ENCODE results near the gene CWC27. TPM values are rescaled to one million over a fixed set of nuclear protein-coding genes. Genes with fewer than 3 reads are reported as not detected.

Gene CWC27
- total and polyA plus RNA-seq, 3 donors from 2014 or later: 12.4 to 22.9 (median 17.5) TPM

DNA sequence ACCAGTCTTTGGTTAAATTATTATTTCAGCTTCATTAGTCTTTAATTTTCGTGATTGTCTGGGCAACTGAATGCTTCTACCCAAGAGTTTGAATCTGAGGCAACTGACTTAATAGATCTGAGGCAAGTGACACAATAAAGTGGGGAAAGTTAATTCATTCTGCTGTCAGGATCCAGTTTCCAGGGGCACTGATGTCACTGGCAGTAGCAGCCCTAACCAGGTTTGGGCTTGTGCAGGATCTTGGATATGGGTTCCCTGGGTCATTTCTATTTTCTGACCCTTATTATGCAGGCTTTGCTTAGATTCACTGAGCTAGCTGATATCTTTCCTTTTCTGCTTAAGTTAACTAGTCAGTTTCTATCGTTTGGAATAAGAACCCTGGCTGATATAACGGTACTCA lies 9.8 kb upstream of the CWC27 start:
- 60 to 77% methylated on average over 3 of the region's 3 CpGs for WGBS, 2 donors
- TF ChIP-seq, protein P1, sequence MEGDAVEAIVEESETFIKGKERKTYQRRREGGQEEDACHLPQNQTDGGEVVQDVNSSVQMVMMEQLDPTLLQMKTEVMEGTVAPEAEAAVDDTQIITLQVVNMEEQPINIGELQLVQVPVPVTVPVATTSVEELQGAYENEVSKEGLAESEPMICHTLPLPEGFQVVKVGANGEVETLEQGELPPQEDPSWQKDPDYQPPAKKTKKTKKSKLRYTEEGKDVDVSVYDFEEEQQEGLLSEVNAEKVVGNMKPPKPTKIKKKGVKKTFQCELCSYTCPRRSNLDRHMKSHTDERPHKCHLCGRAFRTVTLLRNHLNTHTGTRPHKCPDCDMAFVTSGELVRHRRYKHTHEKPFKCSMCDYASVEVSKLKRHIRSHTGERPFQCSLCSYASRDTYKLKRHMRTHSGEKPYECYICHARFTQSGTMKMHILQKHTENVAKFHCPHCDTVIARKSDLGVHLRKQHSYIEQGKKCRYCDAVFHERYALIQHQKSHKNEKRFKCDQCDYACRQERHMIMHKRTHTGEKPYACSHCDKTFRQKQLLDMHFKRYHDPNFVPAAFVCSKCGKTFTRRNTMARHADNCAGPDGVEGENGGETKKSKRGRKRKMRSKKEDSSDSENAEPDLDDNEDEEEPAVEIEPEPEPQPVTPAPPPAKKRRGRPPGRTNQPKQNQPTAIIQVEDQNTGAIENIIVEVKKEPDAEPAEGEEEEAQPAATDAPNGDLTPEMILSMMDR (IDR thresholded peaks at IDR 0.05): no peak
- no peak for TF ChIP-seq POLR2A (IDR thresholded peaks at IDR 0.05)
- Histone ChIP-seq H3K27me3 (no peaks in the 10 kb centered on the region), H3K27ac (no peak overlapping the region), H3K9me3 (no peaks in the 10 kb centered on the region), H3K36me3 (ENCODE audit: low read depth, missing control alignments) (no peaks in the 10 kb centered on the region), H3K4me3 (no peak overlapping the region), H3K4me1 (peaks cover 6% of the 10 kb centered on the region)
- no peak for DNase-seq
- intact Hi-C loops (cut with DNase I; ENCODE audit: low total_unique reads): no loop called here

DNA sequence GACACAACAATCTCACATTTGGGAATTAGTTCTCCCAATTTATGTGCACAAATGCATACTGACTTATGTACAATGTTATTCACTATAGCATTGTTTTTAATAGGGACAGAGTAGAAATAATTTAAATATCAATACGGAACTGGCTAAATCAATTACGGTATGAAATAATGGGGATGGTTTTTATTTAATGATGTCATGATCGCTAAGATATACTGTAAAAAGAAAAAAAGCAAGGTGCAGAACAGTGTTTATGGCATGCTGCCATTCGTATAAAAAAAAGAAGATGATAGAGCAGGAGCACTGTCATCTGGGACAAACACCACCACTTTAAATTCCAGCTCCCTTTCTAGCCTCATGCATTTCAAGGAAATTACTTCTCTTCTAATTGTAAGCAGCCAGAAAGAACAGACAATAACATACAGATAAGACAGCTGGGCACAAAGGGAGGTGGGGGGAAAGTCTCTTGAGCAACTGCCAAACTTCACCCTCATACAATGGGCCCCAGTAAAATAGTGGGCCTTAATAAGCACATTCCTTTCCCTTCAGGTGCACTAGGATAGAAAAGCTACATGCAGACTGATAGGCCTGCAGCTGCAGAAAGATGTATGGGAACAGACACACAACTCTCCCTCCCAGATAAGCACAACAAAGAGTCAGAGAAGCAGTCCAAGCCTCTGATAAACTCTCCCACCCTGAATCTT lies 8.6 kb upstream of the CWC27 start:
- no peak for TF ChIP-seq POLR2A (IDR thresholded peaks at IDR 0.05)
- TF ChIP-seq, protein P1 (IDR thresholded peaks at IDR 0.05): no peak
- 56 to 73% methylated on average over 4 of the region's 4 CpGs for WGBS, 2 donors
- no peaks in the 10 kb centered on the region for H3K9me3 ChIP-seq
- H3K27ac ChIP-seq: no peak overlapping the region
- no peaks in the 10 kb centered on the region for H3K36me3 ChIP-seq (ENCODE audit: low read depth, missing control alignments)
- H3K27me3 ChIP-seq: no peaks in the 10 kb centered on the region
- intact Hi-C loops (cut with DNase I; ENCODE audit: low total_unique reads): no loop called here
- H3K4me1 ChIP-seq: peaks cover 6% of the 10 kb centered on the region
- DNase-seq: no peak
- H3K4me3 ChIP-seq: no peak overlapping the region

DNA sequence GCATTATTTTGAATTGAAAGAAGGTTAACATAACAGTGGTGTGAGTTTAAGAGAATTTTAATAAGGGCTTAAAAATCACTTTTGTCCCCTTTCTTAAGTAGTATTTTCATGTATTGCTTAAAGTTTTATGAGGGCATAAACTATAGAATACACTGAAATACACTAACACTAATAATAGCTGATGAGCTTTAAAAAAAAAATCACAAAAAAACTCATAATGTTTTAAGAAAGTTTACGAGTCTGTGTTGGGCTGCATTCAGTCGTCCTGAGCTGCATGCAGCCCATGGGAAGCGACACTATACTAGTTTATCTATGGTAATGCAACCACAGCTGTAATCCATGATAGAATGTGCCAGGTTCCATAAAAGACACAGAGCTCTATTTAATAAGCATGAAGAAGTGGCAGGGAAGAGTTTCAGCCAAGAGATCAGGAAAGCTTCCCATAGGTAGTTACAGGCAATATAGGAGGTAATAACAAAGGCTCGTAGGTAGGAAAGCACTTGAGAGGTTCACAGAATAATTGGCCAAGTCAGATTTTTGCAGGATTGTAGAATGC lies 4.7 kb upstream of the CWC27 start:
- H3K4me1 ChIP-seq: peaks cover 24% of the 10 kb centered on the region

DNA sequence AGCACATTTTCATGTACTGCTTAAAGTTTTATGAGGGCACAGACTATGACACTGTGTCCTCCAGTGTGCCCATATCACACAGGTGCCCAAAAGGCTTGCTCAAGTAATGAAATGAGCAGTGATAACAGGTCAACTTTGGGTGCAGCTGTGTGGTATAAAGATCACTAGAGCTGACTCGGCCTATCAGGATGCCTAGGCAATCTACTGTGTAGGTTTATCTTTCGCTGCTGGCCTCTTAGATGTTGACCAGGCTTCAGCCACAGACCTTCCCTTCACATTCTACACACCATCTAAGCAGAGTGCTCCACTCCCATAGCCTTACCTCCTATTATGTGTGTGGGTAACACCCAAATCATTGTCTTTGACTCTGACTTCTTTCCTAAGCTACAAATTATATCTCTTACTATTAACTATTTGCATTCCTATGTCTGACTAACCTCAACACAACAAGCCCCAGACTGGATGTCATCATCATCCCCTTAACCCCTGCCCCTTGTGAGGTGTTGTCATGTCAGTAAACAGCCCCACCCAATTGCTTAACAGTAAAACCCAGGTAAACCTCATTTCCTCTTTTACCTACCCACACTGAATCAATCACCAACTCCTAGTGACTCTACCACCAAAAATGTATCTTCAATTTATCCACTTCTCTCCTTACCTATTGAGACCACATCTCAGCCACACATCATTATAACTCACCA lies 2.8 kb upstream of the CWC27 start:
- intact Hi-C loops (cut with DNase I; ENCODE audit: low total_unique reads): no loop called here

More for the DNA sequence above, 4.7 kb upstream of the CWC27 start:
- TF ChIP-seq, protein P1 (IDR thresholded peaks at IDR 0.05): no peak
- no peak for TF ChIP-seq POLR2A (IDR thresholded peaks at IDR 0.05)
- Histone ChIP-seq H3K27me3 (no peaks in the 10 kb centered on the region), H3K27ac (no peak overlapping the region), H3K4me3 (no peak overlapping the region), H3K9me3 (no peaks in the 10 kb centered on the region), H3K36me3 (ENCODE audit: low read depth, missing control alignments) (no peaks in the 10 kb centered on the region)
- intact Hi-C loops (cut with DNase I; ENCODE audit: low total_unique reads): no loop called here
- WGBS, 2 donors: 67 to 72% methylated on average over 4 of the region's 4 CpGs
- DNase-seq: no peak

More for the DNA sequence above, 2.8 kb upstream of the CWC27 start:
- no peaks in the 10 kb centered on the region for H3K27me3 ChIP-seq
- DNase-seq: no peak
- WGBS, 2 donors: 54 to 88% methylated on average over 2 of the region's 2 CpGs
- no peaks in the 10 kb centered on the region for H3K9me3 ChIP-seq
- no peak overlapping the region for H3K4me3 ChIP-seq
- TF ChIP-seq, protein P1 (IDR thresholded peaks at IDR 0.05): no peak
- TF ChIP-seq POLR2A (IDR thresholded peaks at IDR 0.05): no peak
- no peaks in the 10 kb centered on the region for H3K36me3 ChIP-seq (ENCODE audit: low read depth, missing control alignments)
- peaks cover 24% of the 10 kb centered on the region for H3K4me1 ChIP-seq
- H3K27ac ChIP-seq: no peak overlapping the region

All from testis (tissue), 3 donors.